ENCODE measurements around the gene PTPRJ.
A peak's percentile ranks its signal among the peaks of the same experiment; 100 is the strongest.
"Not testable (repeated sequence)": the region's sequence is repeated elsewhere in the genome, so short reads cannot be mapped to it uniquely, and the experiment has no call there.

Gene PTPRJ

DNA sequence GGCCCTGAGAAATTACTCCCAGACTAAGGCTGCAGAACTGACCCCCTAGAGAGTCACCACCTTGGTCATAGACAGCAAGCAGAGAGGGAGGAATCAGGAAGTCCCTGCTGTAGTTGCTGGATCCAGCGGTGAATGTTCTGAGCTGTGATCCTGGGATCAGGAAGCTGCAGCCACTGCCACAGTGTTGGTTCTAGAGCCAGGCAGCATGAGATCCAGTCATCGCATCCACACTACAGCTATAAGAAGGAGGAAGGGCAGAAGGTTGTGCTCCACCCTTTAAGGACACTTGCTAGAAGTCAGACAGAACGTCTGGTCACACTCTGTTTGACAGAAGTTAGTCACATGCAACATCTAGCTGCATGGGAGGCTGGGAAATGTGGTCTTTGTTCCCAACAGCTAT lies 131.5 kb downstream of the PTPRJ start:
- FAIRE-seq = no peak

DNA sequence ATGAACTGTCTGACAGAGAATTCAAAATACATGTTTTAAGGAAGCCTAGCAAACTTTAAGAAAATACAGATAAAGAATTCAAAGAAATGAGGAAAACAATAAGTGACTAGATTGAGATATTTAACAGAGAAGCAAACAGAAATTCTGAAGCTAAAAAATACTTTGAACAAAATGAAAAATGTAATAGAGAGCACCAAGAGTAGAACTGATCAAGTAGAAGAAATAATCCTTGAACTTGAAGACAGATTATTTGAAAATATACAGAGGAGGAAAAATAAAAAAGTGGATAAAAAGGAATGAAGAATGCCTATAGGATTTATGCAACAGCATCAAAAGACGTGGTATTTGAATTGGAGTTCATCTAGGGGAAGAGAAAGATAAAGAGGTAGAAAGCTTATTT lies 134.4 kb downstream of the PTPRJ start:
- DNase-seq (ENCODE audit: low spot score) (no peak), FAIRE-seq (no peak)

More for the DNA sequence above, 131.5 kb downstream of the PTPRJ start:
- no peak for DNase-seq (ENCODE audit: low spot score)

DNA sequence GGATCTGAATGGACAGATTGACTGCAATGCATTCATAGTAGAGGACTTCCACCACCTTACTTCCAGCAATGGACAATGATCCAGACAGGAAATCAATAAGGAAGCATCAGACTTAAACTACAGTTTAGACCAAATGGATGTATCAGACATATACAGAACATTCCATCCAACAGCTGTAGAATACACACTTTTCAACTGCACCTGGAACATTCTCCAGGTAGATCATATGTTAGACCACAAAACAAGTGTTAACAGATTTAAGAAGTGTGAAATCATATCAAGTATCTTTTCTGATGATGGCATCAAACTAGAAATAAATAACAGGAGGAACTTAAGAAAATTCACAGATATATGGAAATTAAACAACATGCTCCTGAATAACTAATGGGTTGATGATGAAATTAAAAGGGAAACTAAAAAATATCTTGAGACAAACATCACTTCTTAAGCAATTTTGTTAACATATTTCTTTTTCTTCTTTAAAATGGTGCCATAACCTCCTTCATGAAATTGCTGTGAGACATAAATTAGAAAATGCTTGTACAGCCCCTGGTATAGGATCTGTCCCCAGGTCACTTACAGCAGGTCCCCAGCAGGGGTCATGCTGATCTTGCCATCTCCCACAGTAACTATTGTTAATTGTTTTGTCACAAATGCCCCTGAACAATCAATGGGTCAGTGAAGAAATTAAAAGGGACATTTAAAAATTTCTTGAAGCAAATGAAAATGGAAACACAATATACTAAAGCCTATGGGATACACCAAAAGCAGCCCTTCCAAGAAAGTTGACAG lies 136.3 kb downstream of the PTPRJ start:
- DNase-seq (ENCODE audit: low spot score) = no peak
- no peak for FAIRE-seq

DNA sequence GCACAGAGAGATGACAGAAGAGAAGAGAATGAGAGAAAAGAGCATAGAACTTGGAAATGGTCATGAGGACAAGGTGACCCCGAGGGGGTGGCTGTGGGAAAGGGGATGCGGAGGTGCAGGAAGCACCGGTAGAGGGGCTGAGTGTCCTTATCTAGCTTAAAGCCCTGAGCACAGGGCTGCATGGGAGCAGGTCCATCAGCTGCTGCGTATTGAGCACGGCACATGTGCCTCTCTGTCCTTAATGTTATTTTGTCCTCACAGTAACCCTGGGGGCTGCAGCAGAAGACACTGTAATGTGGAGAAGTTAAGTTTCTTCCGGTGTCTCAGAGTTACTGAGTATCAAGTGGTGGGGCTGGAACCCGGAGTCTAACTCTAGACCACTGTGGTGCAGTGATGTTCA lies 141.9 kb downstream of the PTPRJ start:
- DNase-seq (ENCODE audit: low spot score) (no peak), FAIRE-seq (no peak)

DNA sequence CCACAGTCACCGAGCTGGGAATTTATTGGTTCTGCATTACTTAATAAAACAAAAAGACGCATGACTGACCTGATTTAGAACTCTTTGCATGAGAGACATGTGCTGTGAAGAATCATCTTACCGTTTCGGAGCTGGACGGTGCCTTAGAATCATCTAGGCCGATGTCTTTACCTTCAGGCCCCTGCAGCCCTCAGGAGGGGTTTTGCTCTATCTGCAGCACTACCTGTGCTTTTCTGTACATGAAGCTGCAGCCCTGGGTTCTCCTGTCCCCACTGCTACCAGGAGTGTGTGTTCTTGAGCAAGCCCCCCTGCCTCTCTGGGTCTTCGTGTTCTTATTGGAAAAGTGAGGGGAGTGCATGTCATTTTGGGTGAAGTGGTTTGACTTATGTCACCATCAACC lies 142.3 kb downstream of the PTPRJ start:
- DNase-seq (ENCODE audit: low spot score) (no peak), FAIRE-seq (no peak)

DNA sequence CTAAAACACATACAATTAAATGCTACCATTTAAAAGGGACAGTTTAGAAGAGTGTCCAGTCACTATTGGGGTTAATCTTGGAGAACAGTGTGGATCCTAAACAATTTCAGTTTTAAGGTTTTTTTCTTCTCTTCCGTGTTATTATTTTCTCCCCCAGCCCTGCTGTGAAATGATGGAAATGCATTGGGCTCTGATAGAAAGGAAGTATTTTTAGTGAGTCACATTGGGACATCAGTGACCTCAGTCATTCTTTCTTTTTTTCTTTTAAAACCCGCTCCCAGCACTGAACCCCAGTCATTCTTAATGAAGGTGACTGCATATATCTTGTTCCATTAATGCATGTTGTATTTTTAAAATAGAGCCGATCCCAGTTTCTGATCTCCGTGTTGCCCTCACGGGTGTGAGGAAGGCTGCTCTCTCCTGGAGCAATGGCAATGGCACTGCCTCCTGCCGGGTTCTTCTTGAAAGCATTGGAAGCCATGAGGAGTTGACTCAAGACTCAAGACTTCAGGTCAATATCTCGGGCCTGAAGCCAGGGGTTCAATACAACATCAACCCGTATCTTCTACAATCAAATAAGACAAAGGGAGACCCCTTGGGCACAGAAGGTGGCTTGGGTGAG lies 143.0 kb downstream of the PTPRJ start:
- FAIRE-seq (no peak), DNase-seq (ENCODE audit: low spot score) (no peak)

DNA sequence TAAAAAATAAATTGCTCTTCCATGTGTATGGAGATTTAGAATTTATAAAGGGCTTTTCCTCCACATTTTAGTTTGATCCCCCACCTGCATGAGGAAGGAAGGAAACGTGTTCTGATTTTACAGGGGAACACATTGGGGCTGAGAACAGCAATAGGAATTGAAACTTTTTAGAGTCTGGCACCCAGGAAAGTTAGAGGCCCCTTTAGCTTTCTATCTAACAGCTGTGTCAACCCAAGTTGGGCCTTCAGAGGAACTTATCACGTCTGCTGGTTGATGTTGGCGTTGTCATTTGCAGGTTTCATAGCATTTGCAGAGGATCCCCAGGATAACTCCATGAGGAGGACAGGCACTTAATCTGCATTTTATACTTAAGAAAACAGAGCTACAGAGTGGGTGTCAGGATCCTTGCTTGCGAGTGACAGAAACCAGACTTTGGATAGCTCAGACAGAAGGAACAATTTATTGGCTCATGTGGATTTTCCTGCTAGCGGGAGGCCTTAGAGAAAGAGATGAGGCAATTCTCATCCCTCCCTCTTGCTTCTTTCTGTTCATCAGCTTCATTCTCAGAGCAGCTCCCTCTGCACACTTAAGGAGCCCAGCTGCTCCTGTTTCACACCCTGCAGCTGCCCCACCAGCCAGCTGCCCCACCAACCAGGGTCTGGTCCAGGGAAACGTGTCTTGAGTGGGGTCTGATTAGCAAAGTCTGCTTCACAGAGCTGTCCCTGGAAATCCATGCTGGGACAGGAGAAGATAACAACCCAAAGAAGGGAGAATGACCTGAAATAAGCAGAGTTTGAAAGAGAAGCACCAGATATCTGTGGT lies 143.8 kb downstream of the PTPRJ start:
- no peak for FAIRE-seq
- no peak for DNase-seq (ENCODE audit: low spot score)

DNA sequence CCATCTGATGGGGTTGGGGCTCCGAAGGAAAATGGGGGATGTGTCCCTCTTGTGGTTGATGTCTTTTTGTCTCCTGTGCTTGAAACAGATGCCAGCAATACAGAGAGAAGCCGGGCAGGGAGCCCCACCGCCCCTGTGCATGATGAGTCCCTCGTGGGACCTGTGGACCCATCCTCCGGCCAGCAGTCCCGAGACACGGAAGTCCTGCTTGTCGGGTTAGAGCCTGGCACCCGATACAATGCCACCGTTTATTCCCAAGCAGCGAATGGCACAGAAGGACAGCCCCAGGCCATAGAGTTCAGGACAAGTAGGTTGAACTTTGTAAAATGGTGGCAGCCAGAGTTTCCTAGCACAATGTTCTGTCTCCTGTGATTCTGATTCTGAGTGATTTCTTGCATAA lies 144.5 kb downstream of the PTPRJ start:
- no peak for FAIRE-seq
- DNase-seq (ENCODE audit: low spot score) = no peak

DNA sequence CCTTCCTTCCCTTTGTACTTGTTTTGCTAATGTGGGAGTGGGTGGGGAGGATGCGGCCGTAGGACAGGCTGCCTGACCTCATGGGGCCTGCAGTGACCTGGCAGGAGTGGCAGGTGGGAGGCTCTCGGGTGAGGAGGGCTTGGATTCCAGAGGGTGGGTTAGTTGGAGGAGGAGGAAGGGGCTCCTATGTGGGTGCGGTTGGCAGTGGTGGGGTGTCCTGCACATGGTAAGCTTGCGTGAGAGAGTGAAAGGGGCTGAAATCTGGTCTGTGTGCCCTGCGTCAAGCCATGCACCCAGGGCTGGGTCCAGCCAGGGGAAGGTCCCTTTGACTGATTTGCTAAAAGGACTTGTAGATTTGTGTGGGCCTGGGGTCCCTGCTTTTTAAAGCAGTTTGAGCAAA lies 145.5 kb downstream of the PTPRJ start:
- FAIRE-seq (no peak), DNase-seq (ENCODE audit: low spot score) (no peak)

DNA sequence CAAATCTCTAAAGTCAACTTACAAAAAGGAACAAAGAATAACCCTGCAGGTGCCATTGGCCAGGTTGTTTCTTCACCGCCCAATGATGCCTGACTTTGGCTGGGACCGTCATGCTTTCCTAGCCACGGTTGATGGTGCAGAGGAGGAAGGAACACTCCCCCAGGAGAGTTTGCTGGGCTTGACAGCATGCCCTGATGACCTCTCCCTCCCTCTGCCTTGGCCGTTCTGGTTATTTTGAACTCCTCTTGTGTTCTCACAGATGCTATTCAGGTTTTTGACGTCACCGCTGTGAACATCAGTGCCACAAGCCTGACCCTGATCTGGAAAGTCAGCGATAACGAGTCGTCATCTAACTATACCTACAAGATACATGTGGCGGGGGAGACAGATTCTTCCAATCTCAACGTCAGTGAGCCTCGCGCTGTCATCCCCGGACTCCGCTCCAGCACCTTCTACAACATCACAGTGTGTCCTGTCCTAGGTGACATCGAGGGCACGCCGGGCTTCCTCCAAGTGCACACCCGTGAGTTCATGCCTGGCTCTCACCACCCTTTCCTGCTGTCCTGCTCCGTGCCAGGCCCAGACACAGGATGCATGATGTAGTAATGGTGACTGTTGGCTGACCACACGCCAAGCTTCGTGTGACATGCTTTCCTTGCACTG lies 147.3 kb downstream of the PTPRJ start:
- FAIRE-seq = peak; percentile 61
- DNase-seq (ENCODE audit: low spot score) = no peak

DNA sequence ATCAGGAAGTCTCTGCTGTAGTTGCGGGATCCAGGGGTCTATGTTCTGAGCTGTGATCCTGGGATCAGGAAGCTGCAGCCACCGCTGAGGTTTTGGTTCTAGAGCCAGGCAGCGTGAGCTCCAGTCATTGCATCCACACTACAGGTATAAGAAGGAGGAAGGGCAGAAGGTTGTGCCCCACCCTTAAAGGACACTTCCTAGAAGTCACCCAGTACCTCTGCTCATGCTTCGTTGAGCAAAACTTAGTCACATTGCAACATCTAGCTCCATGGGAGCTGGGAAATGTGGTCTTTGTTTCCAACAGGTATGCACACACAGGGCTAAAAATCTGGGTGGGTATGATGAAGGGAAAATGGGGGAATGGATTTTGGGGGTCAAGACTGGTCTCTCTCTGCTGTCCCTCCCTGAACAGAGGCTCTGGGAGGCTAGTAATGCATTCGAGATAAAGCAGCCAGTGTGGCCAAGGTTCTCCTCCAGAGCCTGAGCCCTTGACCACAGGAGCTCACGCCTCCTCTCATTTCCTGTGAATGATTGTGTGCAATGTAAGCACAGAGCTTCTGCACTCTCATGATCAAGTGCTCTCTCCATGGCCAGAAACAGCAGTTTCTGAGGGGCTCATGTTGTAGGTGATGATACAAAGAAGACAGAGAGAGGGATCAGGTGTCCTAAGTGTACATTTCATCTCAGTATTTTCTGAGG lies 149.5 kb downstream of the PTPRJ start:
- no peak for FAIRE-seq

DNA sequence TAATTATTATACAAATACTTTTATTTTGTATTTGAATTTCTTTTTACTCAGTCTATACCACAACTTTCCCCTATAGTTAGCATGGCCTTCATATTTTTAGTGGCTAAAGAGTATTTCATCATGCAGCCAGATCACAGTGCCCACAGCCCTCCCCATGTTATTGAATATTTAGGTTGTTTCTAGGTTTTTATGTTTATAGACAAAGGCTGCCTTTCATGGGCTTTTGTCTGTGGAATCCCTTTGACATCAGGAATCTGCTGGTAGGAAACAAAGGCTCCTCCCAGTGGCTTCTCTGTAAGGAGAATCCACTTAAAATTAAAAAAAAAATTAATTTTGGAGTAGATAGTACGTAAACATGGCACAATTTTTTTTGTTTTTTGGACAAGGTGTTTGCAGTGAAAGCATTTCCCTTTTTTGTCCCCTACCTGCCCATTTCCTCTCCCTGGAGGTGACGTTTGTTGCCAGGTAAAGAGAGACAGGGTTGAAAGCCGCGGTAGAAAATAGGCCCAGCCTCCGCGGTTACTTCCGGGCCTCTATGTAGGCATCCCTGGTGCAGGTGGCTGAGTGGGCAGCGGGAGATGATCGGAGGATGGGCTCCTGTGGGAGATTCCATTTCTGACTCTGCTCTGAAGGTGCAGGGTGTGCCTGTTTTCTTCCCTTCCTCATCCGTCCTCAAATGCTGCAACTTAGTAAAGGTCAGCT lies 154.0 kb downstream of the PTPRJ start:
- FAIRE-seq (no peak), DNase-seq (ENCODE audit: low spot score) (no peak)

More for the DNA sequence above, 149.5 kb downstream of the PTPRJ start:
- no peak for DNase-seq (ENCODE audit: low spot score)

DNA sequence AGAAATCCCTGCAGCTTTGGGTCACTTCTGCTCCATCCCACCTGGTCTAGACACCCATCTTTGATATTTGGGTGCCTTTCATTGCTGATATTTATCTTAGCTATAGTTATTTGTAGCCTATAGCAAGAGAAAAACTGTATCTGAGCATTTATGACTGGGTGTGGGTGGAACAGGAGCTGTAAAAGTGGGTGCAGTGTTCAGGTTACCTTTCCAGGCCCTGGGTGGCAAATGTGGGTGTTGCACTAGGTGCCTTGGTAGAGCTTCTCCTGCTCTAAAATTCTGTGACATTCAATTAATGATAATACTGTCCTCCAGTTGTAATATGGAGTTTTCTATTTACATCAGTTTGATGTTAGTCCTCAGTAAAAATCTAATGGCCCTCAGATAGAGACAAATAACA lies 157.9 kb downstream of the PTPRJ start:
- DNase-seq (ENCODE audit: low spot score) (no peak), FAIRE-seq (no peak)

DNA sequence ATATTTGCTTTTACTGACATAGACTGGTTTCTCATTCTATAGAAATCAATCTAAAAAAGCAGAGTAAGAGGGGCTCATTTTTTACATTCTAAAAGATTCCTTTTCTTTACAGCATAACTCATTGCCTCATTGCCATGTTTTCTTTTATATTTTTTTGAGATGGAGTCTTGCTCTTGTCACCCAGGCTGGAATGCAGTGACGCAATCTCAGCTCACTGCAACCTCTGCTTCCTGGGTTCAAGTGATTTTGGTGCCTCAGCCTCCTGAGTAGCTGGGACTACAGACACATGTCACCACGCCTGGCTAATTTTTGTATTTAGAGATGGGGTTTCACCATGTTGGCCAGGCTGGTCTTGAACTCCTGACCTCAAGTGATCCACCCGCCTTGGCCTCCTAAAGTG lies 159.5 kb downstream of the PTPRJ start:
- not testable (repeated sequence) for FAIRE-seq; DNase-seq (ENCODE audit: low spot score)

DNA sequence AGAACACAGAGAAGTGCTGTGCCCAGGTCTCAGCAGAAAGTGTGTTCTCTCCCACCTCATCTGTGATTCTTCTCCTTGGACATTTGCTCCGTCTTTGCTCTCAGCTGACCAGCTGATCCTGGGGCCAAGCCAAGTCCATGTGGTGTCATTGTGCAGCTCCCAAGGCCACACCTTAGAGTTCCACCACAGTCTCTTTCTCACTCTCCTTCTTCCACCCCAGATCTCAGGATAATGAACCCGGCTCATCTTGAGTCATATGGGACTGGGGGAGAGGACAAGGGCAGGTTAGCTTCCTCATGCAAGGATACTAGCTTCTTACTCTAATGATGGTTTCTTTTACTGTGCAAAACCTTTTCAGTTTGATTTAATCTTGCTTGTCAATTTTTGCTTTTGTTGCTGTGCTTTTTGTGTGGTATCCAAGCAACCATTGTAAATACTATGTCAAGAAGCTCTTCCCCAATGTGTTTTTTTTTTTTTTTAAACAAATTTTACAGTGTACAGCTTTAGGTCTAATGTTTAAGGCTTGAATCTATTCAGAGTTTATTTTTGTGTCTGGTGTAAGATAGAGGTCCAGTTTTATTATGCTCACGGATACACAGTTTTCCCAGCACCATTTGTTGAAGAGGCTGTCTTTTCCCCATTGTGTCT lies 161.2 kb downstream of the PTPRJ start:
- FAIRE-seq = no peak
- no peak for DNase-seq (ENCODE audit: low spot score)

DNA sequence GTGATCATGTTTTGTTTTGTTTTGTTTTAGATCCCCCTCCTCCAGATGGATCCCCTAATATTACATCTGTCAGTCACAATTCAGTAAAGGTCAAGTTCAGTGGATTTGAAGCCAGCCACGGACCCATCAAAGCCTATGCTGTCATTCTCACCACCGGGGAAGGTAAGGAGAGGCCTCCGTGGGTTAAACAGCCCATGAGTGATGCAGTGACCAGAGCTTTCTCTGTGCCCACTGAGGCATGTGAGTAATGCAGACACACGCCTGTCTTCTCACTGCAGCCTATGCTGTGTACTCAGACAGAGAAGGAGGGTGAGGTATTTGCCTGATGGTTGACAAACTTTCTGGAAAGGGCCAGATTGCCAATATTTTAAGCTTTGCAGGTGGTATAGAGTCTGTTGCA lies 162.5 kb downstream of the PTPRJ start:
- DNase-seq (ENCODE audit: low spot score) (no peak), FAIRE-seq (no peak)

DNA sequence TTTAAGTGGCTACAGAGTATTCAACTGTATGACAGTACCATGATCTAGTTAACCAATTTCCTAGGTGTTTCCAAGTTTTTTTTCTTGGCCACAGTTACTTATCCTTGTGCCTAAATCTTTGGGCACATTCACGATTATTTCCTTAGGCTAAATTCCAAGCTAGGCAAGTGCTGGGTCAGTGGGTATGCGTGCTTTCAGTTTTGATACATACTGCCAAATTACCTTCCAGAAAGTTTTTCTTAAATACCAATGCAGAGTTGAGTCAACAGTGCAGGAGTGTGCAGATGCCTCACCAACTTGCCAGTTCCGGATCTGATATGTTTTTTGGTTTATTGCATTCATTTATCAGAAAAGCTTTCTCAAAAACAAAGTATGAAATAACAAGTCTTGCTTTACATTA lies 168.4 kb downstream of the PTPRJ start:
- no peak for FAIRE-seq
- DNase-seq (ENCODE audit: low spot score) = no peak

DNA sequence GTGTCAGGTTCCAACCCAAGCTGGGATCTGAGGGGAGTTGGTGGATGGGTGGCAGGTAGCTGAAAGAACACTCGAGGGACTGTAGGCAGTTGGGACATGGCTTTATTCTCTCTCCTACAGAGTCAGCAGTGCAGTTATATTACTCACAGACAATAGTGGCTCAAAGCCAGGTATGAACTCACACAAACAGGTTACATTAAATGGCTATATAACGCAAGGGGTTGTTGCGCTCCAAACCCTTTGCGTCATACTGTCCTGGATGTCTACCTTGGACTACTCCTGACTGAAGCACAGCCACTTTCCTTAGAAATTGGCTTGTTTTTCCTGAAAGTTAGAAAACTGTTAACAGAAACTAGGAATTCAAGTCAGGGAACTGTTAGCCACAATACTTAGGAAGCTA lies 169.9 kb downstream of the PTPRJ start:
- FAIRE-seq (no peak), DNase-seq (ENCODE audit: low spot score) (no peak)

DNA sequence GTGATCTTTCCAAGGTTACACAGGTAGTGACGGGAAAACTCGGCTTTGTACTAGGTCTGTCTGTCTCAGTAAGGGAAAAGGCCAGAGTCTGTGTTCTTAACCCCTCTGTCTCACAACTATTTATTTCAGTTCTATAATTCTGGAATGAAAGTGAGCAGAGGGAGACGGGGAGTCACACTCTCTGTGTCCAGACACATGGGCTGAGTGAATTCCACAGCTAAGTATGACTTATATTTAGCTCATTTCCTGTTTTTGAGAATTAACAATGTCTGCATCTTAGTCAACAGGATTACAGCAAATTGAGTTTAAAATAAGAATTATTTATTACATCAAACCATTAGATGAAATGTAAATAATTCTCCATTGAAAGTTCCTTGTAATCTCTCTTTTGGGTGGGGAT lies 173.8 kb downstream of the PTPRJ start:
- DNase-seq (ENCODE audit: low spot score) (no peak), FAIRE-seq (no peak)

All from urothelium cell line (cell line).